Activated T-cell treated with anti-CD3 and anti-CD28 coated beads, Interleukin-2, amount 50 U/mL, for 1 hour (primary cell): ENCODE measurements around the gene ACP3.
"Not testable (repeated sequence)": the region's sequence is repeated elsewhere in the genome, so short reads cannot be mapped to it uniquely, and the experiment has no call there.

Source experiments
- DNase-seq: peaks from one replicate; pipeline ENCODE4 v3.0.0-alpha.2; 2020

The ACP3 gene

DNA sequence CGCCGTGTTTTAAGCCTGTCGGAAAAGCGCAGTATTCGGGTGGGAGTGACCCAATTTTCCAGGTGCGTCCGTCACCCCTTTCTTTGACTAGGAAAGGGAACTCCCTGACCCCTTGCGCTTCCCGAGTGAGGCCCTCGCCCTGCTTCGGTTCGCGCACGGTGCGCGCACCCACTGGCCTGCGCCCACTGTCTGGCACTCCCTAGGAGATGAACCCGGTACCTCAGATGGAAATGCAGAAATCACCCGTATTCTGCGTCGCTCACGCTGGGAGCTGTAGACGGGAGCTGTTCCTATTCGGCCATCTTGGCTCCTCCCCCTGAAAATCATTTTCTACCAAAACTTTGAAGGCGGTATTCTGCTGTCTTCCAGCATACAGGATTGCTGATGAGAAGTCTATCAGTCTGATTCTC lies 59.7 kb downstream of the ACP3 start:
- DNase-seq = not testable (repeated sequence)

DNA sequence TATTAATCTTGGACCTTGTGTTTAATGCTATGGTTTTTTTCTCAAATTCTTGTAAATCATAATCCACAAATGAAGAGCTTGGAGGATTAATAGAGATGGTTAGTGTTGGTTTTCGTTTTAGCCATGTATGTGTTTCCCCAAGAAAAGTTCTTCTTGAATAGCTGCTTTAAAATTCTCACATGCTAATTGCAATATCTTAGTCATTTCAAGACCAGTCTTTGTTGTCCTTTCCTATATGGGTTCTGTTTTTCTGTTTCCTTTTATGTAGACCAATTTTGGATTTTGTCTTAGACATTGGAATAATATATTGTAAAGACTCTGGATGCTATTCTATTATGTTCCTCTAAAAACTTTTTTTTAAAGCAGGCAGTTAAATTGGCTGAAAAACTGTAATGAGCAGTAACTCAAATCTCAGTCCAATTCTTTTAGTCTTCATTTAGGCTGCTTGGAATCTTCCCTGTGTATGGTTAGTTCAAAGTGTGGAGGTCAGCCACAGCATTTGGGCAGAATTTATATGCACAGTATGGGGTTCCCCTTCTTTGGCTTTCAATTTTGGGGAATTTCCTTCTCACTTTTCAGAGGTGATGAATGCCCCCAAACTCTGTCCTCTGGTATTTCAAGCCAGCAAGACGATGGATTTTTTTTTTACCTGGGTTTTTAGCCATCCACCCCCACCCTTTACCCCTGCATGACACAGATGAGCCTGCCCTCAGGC lies 61.0 kb downstream of the ACP3 start:
- DNase-seq = no peak

DNA sequence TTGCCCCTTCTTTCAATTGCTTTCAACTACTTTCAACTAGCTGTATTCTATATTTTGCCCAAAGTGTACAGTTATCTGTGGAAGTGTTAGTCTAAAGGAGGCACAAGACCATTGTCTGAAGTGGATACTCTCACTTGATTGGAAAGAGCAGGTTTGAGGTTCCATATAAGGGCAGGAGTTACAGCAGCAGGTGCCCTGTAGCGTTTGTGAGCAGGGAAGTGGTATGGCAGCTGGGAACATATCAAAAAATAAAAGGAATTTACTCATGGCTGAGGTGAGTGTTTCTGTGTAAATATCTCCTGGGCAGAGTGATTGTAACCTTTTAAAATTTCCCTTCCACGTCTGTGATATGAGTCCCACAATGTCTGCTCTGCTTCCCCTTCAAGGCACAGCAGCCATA lies 61.6 kb downstream of the ACP3 start:
- DNase-seq = no peak

- DNase-seq = no peak
Observed at GRCh38 chr3:132380920-132381319, 63.7 kb downstream of the ACP3 start.

- DNase-seq = no peak
Observed at GRCh38 chr3:132381348-132381944, 64.2 kb downstream of the ACP3 start.

DNA sequence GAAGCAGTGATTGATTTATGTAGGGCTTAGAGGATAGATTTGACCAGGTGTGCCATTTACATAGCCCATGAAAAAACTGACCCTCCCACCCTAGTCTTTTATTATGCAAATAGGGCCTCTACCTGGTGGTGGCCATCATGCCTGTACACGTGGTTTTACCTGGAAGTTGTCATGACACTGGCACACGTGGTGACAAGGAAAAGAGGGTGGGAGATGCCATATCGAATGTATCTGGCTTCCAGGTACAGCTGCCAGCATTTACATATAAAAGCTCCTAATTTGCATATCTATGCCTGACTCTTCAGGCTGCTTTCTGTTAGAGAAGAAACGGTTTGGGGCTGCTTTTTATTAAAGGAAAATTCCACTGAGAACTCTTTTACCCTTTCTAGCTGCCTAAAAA lies 65.1 kb downstream of the ACP3 start:
- no peak for DNase-seq

- no peak for DNase-seq
Observed at GRCh38 chr3:132382688-132383194, 65.5 kb downstream of the ACP3 start.

DNA sequence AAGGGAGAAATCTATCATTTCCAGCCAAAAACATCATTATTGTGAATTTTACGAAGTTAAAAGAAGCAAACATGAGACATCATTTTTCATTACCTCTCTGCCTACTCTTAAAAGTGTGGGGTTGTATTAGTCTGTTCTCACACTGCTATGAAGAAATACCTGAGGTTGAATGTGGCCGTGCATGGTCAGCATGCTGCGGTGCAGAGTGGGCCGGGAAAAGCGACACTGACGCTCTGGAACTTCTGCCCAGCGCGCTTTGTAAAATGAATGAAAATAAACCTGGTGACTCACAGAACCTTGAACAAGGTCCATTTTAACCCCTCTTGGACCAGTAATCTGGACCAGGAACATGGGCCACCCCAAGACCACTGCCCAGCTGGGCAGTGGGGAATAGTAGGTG lies 69.1 kb downstream of the ACP3 start:
- no peak for DNase-seq

DNA sequence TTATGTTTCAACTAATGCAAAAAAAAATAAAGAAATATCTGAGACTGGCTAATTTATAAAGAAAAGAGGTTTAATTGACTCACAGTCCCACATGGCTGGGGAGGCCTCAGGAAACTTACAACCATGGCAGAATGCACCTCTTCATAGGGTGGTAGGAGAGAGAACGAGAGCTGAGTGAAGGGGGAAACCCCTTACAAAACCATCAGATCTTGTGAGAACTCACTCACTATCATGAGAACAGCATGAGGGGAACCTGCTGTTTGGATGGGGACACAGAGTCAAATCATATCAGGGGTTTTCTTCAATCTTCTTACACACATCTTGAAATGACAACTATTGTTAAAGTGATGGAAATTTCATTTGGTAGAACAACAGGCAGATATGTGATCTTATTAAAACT lies 75.5 kb downstream of the ACP3 start:
- not testable (repeated sequence) for DNase-seq

- DNase-seq = no peak
Observed at GRCh38 chr3:132394320-132394719, 77.1 kb downstream of the ACP3 start.

DNA sequence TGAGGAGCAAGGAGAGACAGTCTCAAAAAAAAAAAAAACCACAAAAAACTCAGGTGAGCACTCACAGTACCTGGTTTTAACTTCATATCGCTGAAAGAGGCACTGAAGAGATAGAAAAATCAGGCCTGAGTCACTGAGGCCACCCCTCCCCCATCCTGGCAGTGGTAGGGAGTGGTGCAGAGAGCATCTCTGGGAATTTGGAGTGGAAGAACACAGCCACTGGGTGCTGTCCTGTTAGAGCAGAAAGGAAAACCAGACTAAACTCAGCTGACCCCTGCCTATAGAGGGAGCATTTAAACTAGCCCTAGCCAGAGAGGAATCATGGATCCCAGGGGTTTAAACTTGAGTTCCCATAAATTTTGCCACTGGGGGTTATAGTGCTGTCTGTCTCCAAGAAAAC lies 77.9 kb downstream of the ACP3 start:
- DNase-seq = no peak

DNA sequence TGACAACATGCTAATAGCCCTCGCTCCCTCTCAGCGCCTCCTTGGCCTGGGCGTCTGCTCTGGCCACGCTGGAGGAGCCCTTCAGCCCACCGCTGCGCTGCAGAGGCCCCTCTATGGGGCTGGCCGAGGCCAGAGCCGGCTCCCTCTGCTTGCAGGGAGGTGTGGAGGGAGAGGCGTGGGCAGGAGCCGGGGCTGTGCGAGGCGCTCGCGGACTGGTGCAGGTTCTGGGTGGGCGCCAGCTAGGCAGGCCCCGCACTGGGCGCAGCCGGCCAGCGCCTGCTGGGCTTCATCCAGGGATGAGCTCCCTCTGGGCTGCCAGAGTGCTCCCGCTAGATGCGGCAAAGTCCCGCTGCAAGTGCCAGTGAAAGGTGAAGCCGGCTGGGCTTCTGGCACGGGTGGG lies 79.0 kb downstream of the ACP3 start:
- DNase-seq = no peak

DNA sequence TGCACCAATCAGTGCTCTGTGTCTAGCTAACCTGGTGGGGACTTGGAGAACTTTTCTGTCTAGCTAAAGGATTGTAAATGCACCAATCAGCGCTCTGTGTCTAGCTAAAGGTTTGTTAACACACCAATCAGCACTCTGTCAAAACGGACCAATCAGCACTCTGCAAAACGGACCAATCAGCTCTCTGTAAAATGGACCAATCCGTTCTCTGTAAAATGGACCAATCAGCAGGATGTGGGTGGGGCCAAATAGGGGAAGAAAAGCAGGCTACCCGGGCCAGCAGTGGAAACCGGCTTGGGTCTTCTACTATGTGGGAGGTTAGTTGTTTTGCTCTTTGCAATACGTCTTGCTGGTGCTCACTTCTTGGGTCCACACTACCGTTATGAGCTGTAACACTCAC lies 79.6 kb downstream of the ACP3 start:
- not testable (repeated sequence) for DNase-seq

DNA sequence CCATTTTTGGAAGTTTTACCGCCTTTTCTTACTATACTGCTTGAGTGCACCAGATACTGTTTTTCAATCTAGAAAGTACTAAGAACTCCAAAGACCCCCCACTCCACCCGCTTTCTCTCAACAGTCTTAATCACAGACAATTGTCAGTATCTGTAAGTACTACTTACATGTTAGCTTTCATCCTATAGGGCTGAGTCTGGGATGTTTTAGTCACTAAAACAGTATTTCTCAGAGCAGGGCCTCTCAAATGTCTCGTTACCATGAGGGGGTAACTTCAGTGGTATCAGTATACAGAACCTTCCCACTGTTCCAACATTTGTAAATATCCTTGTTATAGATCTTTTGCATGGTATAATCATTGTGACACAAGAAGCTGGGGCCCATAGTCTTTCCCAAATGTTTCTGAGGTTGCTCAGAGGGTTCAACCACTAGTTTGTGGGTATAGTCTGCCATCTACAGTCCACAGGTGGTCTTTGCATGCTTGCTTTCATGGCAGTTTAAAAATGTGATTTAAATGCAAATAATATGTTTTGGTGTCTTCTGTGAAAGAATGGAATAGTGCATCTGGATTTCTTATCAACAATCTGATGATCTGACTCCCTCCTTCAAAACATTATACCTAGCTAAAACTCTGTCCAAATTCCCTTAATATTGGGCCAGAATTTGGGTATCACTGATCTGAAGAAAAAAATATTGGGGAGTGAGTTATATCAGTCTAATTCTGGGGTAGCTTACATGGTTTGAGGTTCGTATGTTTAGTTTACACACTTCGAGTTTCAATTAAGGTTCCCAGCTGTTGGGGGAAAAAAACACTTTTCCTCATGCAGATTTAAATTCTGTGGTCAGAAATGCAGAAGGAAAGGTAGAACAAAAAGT lies 82.1 kb downstream of the ACP3 start:
- DNase-seq = no peak

- DNase-seq = no peak
Observed at GRCh38 chr3:132401255-132401654, 84.0 kb downstream of the ACP3 start.

- no peak for DNase-seq
Observed at GRCh38 chr3:132404276-132404675, 87.1 kb downstream of the ACP3 start.

DNA sequence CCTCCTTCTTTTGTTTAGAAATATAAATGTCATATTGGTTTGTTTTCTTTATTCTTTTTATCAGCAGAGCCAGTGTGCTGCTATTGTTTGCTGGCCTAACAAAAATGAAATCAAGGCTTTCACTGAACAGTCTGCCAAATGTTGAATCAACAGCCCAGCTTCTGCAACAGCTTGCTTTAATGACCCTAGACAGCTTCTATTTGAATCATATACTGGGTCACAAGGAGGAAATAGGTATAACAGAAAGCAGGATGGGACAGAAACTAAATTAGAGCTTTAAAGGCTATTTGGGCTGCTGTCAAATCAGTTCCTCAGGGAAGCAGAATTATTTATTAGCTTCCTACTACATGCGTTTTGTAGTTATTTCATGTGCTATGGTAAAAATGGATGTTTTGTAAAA lies 88.0 kb downstream of the ACP3 start:
- DNase-seq = no peak

DNA sequence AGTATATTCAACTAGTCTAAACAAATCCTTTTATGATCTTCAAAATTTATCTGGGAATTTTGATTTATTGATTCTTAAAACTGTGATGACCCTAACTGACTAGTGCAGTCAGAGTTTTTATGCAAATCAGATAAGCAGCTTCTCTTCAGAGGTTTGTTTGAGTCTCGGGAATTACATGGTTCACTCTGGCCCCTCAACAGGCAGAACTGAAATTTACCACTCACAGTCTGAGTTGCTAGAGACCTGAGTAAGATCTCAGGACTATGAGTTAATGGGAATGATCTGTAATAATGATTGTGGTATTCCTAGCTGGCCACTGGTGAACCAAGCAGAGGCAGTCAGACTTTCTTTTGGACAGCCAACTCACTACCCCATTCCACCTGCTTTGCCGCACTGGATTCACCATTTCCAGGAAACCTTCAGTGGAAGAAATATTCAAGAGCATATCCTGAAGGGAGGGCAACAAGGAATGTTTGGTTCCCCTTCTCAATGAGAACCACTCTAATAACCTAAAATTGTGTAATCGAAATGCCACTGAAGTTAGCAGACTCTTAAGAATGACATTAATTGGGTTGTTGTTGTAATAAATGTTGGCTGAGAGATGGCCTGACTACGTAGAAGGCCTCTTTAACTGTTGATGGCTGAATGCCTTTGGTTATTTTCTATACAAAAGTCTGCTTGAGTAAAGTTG lies 88.5 kb downstream of the ACP3 start:
- DNase-seq = no peak

DNA sequence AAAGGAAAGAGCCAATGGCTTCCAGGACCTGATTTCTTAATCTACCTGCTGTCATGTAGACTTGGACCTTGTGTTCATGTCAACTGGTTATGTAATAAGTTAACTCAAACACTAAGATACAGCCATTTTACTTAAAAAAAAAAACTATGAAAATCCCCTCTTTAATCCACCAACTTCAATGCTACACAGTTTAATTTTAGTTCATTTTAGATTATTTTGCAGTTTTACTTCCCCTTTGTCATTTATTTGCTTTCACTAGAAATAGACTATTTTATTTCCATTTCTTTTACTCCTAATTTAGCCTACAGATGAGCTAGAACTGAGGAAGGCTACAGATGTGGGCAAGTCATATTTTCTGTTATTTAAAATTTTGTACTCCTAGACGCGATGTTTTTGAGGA lies 89.4 kb downstream of the ACP3 start:
- no peak for DNase-seq

- DNase-seq = no peak
Observed at GRCh38 chr3:132407025-132407424, 89.8 kb downstream of the ACP3 start.
